ENCODE results near the gene ACTN4.
A peak's percentile ranks its signal among the peaks of the same experiment; 100 is the strongest.

The ACTN4 gene

GRCh38 chr19:38660724-38661123 lies 13.3 kb downstream of the ACTN4 start:
- FAIRE-seq: no peak
- DNase-seq (ENCODE audit: insufficient read length, low spot score): no peak

- DNase-seq (ENCODE audit: insufficient read length, low spot score) (no peak), FAIRE-seq (no peak)
Measured at GRCh38 chr19:38661136-38661535, 13.7 kb downstream of the ACTN4 start.

DNA sequence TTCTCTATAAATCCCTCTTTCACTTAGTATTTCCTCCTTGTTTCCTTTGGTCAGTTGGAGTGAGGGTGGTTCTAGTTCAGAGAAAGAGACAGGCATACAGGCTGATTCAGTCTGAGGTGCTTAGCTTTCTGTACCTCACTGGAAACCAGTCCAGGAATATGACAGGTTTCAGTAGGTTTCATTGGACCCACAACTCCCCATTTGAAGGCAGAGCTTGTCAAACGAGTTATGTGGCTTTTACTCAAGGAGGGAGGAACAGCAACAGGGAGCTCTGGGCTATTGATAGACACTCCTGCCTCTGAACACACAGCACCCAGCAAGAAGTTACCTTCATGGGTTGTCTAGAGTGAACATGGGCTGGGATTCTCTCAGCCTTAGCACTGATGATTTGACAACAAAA lies 14.5 kb downstream of the ACTN4 start:
- FAIRE-seq (no peak), DNase-seq (ENCODE audit: insufficient read length, low spot score) (no peak)

DNA sequence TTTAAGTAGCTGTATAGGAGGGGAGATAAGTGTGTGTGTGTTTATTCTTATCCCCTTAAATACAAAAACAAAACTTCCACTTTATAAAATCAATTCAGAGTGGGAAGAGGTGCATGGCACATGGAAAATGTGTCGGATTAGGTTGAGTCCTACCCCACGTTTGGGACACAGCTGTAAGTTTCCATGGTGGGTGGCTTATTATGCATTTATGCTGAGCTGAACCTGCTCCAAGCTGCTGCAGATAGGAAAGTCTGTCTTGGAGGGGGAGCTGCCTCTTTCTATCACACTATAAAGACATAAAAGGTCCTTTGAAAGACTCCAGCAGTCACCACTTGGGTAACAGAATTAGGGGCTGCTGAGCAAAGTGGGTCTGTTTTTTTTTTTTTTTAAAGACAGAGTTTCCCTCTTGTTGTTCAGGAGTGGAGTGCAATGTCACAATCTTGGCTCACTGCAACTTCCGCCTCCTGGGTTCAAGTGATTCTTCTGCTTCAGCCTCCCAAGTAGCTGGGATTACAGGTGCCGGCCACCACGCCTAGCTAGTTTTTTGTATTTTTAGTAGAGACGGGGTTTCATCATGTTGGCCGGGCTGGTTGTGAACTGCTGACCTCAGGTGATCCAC lies 15.2 kb downstream of the ACTN4 start:
- DNase-seq (ENCODE audit: insufficient read length, low spot score) (no peak), FAIRE-seq (no peak)

DNA sequence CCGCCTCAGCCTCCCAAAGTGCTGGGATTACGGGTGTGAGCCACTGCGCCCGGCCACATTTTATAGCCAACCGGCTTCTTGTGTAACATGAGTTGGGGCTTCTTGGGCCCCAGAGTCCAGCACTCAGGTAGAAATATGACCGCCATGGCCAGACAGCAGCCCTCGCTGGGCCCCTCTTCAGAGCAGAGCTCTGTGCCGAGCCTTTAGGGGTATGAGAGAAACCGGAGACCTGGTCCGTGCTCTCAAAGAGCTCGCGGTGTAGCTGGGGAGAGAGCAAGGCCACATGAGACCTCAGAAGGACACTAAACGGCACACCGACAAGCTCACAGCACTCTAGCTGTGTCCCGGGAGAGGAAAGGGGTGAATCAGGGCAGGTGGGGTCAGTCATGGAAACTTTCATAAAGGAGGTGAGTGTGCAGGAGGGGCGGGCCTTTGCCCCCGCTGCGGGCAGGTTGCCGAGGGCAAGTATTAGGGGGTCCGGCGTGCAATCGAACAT lies 15.8 kb downstream of the ACTN4 start:
- DNase-seq (ENCODE audit: insufficient read length, low spot score) (no peak), FAIRE-seq (no peak)

DNA sequence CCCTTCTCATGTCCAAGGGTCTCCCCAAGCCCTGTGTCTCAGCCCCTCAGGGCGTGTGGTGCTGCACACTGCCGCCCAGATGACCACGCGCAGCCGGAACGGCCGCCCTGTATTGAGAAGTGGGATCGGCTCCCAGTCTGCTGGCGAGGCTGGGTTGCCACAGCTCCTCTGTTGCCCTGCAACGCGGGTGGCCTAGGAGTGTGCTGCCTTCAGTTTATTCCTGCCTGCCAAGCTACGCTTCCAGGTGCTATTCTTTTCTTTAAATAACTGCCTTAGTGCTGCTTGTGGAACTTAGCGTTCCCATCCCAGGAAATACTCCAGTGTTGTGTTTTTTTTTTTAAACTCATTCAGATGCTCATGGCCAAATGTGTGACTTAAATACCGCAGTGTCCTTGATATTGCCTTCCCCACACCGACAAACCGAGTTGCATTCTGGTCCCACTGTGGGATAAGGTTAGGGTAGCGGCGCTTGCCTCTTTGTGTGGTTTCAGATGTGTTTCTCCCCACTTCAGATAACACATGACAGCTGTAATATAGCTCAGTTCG lies 16.6 kb downstream of the ACTN4 start:
- FAIRE-seq: no peak

GRCh38 chr19:38664503-38665211 lies 17.2 kb downstream of the ACTN4 start:
- FAIRE-seq (peak; percentile 63), DNase-seq (ENCODE audit: insufficient read length, low spot score) (no peak)

More for the DNA sequence above, 16.6 kb downstream of the ACTN4 start:
- DNase-seq (ENCODE audit: insufficient read length, low spot score): no peak

DNA sequence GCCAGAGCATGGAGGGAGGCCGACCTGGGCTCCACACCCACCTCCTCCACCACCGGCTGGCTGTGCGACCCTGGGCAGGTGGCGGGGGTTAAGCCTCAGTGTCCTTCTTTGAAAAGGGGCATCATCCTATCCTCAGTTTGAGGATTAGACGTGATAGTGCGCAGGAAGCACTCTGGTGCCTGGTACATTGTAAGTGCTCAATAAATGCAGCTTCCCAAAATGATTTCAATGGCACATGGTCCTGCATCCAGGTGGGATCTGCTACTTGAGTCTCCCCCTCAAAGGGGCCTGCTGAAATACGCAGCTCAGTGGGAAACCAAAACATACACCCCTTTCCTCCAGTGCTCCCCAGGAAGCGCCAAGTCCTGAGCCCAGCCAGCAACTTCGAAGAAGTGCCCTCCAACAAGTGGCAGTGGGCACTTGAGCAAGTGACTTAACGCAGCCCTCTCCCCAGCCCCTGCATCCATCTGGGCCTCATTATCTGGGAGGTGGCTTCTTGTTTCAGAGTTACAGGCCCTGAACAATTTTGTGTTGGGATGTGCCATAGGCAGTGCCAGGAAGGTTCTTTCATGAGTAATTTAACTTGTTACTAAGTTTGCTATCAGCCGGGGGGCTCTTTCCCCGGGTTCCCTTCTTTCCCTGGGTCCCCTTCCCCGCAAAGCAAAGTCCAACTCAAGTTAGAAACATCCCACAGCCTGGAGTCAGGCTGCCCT lies 17.9 kb downstream of the ACTN4 start:
- FAIRE-seq (no peak), DNase-seq (ENCODE audit: insufficient read length, low spot score) (no peak)

GRCh38 chr19:38665950-38666662 lies 18.7 kb downstream of the ACTN4 start:
- FAIRE-seq (peak; percentile 85), DNase-seq (ENCODE audit: insufficient read length, low spot score) (no peak)

DNA sequence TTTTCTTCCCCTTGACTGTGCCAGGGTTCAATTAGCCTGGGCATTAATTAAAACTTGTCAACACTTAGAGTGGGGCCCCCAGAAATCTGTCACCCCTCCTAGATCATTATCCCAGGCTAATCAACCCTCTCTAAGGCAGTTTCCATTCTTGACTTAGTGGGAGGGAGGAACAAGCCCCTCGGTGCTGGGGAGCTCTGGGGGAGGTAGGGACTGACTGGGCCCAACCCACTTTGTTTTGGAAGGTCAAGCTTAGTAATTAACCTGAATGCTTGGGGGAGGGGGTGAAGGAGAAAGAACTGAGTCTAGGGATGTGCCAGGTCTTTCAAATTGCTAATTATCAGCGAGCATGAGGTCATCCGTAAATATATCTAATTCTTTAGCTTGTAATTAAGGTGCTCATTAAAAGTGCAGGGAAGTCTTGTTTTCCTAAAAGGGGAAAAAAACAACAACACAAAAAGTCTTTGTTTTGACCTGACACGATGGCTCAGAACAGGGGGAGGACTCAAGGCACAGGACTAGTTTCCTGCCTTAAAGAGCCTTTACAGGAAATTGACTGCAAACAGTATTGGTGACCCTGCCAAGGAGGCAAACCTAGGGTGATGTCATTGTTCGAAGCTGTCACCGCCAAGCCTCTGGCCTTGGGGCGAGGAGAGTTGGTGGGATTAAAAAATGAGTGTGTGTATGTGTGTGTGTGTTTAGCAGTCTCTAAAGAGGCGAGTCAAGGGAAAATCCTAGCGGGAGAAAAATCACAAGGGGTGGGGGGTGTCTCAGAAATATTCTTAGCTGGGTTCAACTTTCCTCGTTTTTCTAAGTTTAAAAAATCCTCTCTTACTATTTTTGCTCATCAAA lies 19.4 kb downstream of the ACTN4 start:
- FAIRE-seq (no peak), DNase-seq (ENCODE audit: insufficient read length, low spot score) (no peak)

GRCh38 chr19:38667661-38668171 lies 20.3 kb downstream of the ACTN4 start:
- no peak for FAIRE-seq
- no peak for DNase-seq (ENCODE audit: insufficient read length, low spot score)

- DNase-seq (ENCODE audit: insufficient read length, low spot score): no peak
- FAIRE-seq: no peak
Measured at GRCh38 chr19:38669552-38669951, 22.1 kb downstream of the ACTN4 start.

DNA sequence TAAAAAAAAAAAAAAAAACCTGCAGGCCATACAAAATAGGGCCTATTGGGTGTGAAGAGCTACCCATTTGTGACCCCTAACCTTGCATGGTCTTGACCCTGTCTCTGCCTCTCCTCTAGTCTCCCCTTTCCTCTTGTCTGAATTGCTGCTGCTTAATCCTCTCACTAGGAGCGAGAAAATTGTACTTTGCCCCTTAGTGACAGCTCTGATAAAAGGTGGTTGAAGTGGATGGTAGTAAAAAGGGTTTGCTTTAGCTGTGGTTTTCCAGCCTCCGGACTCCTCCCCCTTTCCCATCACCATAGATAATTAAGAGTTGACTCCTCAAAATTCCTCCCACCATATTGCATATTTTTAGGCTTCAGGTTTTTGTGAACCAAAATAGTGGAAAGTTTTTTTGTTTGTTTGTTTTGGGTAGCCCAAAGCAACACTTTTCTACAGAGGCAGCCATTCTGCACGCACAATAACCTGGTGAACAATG lies 23.5 kb downstream of the ACTN4 start:
- no peak for FAIRE-seq

GRCh38 chr19:38671654-38672053 lies 24.2 kb downstream of the ACTN4 start:
- no peak for FAIRE-seq

More for the DNA sequence above, 23.5 kb downstream of the ACTN4 start:
- DNase-seq (ENCODE audit: insufficient read length, low spot score): no peak

DNA sequence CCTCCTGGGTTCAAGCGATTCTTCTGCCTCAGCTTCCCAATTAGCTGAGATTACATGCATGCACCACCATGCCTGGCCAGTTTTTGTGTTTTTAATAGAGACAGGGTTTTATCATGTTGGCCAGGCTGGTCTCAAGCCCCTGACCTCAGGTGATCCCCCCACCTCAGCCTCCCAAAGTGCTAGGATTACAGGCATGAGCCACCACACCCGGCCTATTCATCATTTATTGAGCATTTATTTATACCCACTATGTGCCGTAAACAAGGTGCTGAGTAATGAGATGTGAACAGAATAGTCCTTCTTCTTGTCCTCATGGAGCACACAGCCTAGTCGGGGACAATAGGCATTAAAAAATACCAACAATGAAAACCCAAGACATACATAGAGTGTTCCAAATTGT lies 25.6 kb downstream of the ACTN4 start:
- no peak for FAIRE-seq
- no peak for DNase-seq (ENCODE audit: insufficient read length, low spot score)

More at GRCh38 chr19:38671654-38672053, 24.2 kb downstream of the ACTN4 start:
- DNase-seq (ENCODE audit: insufficient read length, low spot score): no peak

GRCh38 chr19:38674388-38675171 lies 27.1 kb downstream of the ACTN4 start:
- no peak for FAIRE-seq
- no peak for DNase-seq (ENCODE audit: insufficient read length, low spot score)

GRCh38 chr19:38675611-38676010 lies 28.2 kb downstream of the ACTN4 start:
- no peak for FAIRE-seq
- DNase-seq (ENCODE audit: insufficient read length, low spot score): no peak

GRCh38 chr19:38676023-38676877 lies 28.8 kb downstream of the ACTN4 start:
- DNase-seq (ENCODE audit: insufficient read length, low spot score) (no peak), FAIRE-seq (no peak)
